HCT116 (cell line): ENCODE measurements around the gene MORF4L2. TPM values are rescaled to one million over a fixed set of nuclear protein-coding genes. Genes with fewer than 3 reads are reported as not detected.

Experiments used
- ATAC-seq: fragments of 200-7000 bp; cut with Tn5 transposase; 2 replicates; pipeline ENCODE4 v1.9.1; 2020; ENCODE audit warnings: mild to moderate bottlenecking, moderate library complexity
- BruUV-seq: library from RNA; stranded (reverse); fragments of 400-500 nt; replicated peaks from 2 replicates; lab custom pipeline; 2021; lab: Mats Ljungman, UMichigan
- CTCF ChIA-PET: fragments of 300-600 bp; sonication (Branson Sonifier 250); formaldehyde crosslinking; loops from one replicate; lab custom pipeline; 2021; ENCODE audit warnings: antibody characterized with exemption; lab: Charles Lee
- POLR2A ChIA-PET: fragments of 300-600, 350-600 bp; sonication (Branson Sonifier 250); formaldehyde crosslinking; loops from one replicate; lab custom pipeline; 2021; ENCODE audit warnings: antibody characterized with exemption; lab: Charles Lee
- RAD21 ChIA-PET, 2 experiments: fragments of 300-600 bp; sonication (Branson Sonifier 250); formaldehyde crosslinking; loops; one replicate each; lab custom pipeline; 2023; ENCODE audit warnings: low total read pairs in 2 of 2; ENCODE audit not compliant: uncharacterized antibody in 2 of 2, unreplicated experiment in 2 of 2, low non-redundant PET in 1 of 2; lab: Charles Lee
- DNase-seq: peaks from one replicate; pipeline ENCODE4 v3.0.0-alpha.2; 2010; ENCODE audit warnings: low read depth, low spot score
- H2AFZ ChIP-seq: fragments of 200-600 bp; shearing (Covaris generic), sonication (generic); 2 replicates; pipeline ENCODE4 v1.6.1; 2017; ENCODE audit warnings: low read depth, mixed run types, mixed read lengths, antibody characterized with exemption, low read length; ENCODE audit not compliant: poor library complexity, severe bottlenecking
- H3K27ac ChIP-seq: 2 replicates; pipeline ENCODE4 v1.5.1; 2012; ENCODE audit warnings: low read depth, low read length
- H3K27me3 ChIP-seq: fragments of 200-600 bp; sonication (generic); 2 replicates; pipeline ENCODE4 v1.6.1; 2016; ENCODE audit warnings: mixed run types, low read length, mixed read lengths; ENCODE audit not compliant: insufficient read depth
- H3K36me3 ChIP-seq, 2 experiments: fragments of 200-500 bp in 1 of 2; fragments of 200-600 bp in 1 of 2; sonication (Bioruptor generic) in 1 of 2; sonication (generic) in 1 of 2; 2 replicates each; pipeline versions ENCODE4 v1.5.1 to v1.6.1; 2014 to 2016; ENCODE audit warnings: low read length in 2 of 2, inconsistent platforms in 1 of 2, mixed read lengths in 1 of 2, mixed run types in 1 of 2; ENCODE audit not compliant: insufficient read depth in 2 of 2, control insufficient read depth in 1 of 2
- H3K4me1 ChIP-seq, 2 experiments: fragments of 200-600 bp in 1 of 2; sonication (generic) in 1 of 2; 2 replicates each; pipeline versions ENCODE4 v1.5.1 to v1.6.1; 2012 to 2017; ENCODE audit warnings: low read length in 2 of 2, inconsistent platforms in 1 of 2, mild to moderate bottlenecking in 1 of 2, mixed read lengths in 1 of 2, mixed run types in 1 of 2, moderate library complexity in 1 of 2; ENCODE audit not compliant: insufficient read depth in 2 of 2, control insufficient read depth in 1 of 2
- H3K4me2 ChIP-seq: fragments of 200-600 bp; sonication (generic); 2 replicates; pipeline ENCODE4 v1.6.1; 2017; ENCODE audit warnings: mixed run types, low read length, mixed read lengths
- H3K4me3 ChIP-seq, 2 experiments: fragments of 200-600 bp in 1 of 2; sonication (generic) in 1 of 2; replicated peaks in 1 of 2; 2 replicates each; pipeline ENCODE4 v1.5.1; 2011 to 2016; ENCODE audit warnings: low read length in 2 of 2, control low read depth in 1 of 2, low read depth in 1 of 2, mild to moderate bottlenecking in 1 of 2, mixed read lengths in 1 of 2, mixed run types in 1 of 2
- H3K79me2 ChIP-seq: fragments of 200-600 bp; sonication (generic); 2 replicates; pipeline ENCODE4 v1.6.1; 2017; ENCODE audit warnings: mild to moderate bottlenecking, mixed run types, low read length, moderate library complexity, mixed read lengths; ENCODE audit not compliant: insufficient read depth
- H3K9ac ChIP-seq: fragments of 200-600 bp; sonication (generic); 2 replicates; pipeline ENCODE4 v1.6.1; 2016; ENCODE audit warnings: low read length, mixed read lengths
- H3K9me2 ChIP-seq: fragments of 200-600 bp; sonication (generic), shearing (Covaris generic); 2 replicates; pipeline ENCODE4 v1.6.1; 2017; ENCODE audit warnings: mixed run types, mild to moderate bottlenecking, moderate library complexity; ENCODE audit not compliant: insufficient read depth
- H3K9me3 ChIP-seq, 2 experiments: fragments of 200-500 bp in 1 of 2; fragments of 200-600 bp in 1 of 2; sonication (Bioruptor generic) in 1 of 2; sonication (generic) in 1 of 2; 2 replicates each; pipeline ENCODE4 v1.6.1; 2014 to 2017; ENCODE audit warnings: low read length in 2 of 2, mixed read lengths in 2 of 2, inconsistent platforms in 1 of 2, low read depth in 1 of 2, mild to moderate bottlenecking in 1 of 2, mixed run types in 1 of 2, moderate library complexity in 1 of 2; ENCODE audit not compliant: control insufficient read depth in 1 of 2, insufficient read depth in 1 of 2
- H4K20me1 ChIP-seq: fragments of 200-600 bp; sonication (generic), shearing (Covaris generic); 2 replicates; pipeline ENCODE4 v1.6.1; 2017; ENCODE audit warnings: mixed run types, mild to moderate bottlenecking, moderate library complexity; ENCODE audit not compliant: insufficient read depth
- EZH2phosphoT487 ChIP-seq: fragments of 200-600 bp; IDR thresholded peaks from 2 replicates; pipeline ENCODE4 v1.6.1; 2018; ENCODE audit warnings: antibody characterized with exemption, borderline replicate concordance
- FOSL1 ChIP-seq: IDR thresholded peaks from 2 replicates; pipeline ENCODE4 v1.6.1; 2012; ENCODE audit warnings: low read depth
- RAD21 ChIP-seq: IDR thresholded peaks from 2 replicates; pipeline ENCODE4 v1.6.1; 2012; ENCODE audit warnings: low read depth, mild to moderate bottlenecking
- SIN3A ChIP-seq: IDR thresholded peaks from 2 replicates; pipeline ENCODE4 v1.6.1; 2012; ENCODE audit warnings: low read depth
- TCF7L2 ChIP-seq: IDR thresholded peaks from 2 replicates; pipeline ENCODE4 v1.7.0; 2011; ENCODE audit warnings: borderline replicate concordance, inconsistent platforms; ENCODE audit not compliant: insufficient read depth, insufficient read length; ENCODE audit errors: extremely low read depth
- YY1 ChIP-seq: IDR thresholded peaks from 2 replicates; pipeline ENCODE4 v1.6.1; 2011; ENCODE audit warnings: low read length, low read depth, moderate library complexity, mild to moderate bottlenecking; ENCODE audit not compliant: insufficient replicate concordance; ENCODE audit errors: extremely low read depth
- ZFX ChIP-seq: fragments of 450-650 bp; IDR thresholded peaks from 2 replicates; pipeline ENCODE4 v1.6.1; 2017
- intact Hi-C: fragments of 100-400 bp; cut with micrococcal nuclease; formaldehyde crosslinking; loops from 2 replicates; pipeline ENCODE4 v1.10.0; 2022
- total RNA-seq: library from RNA; stranded (reverse); gene quantifications from one replicate; pipeline ENCODE4 v1.2.1, GENCODE V29; 2021; ENCODE audit not compliant: unreplicated experiment
- TF ChIP-seq, protein P1 (sequence below): IDR thresholded peaks from 2 replicates; pipeline ENCODE4 v1.6.1; 2012
- TF ChIP-seq, protein P2 (sequence below): IDR thresholded peaks from 2 replicates; pipeline ENCODE4 v1.6.1; 2012; ENCODE audit warnings: low read depth

The MORF4L2 gene
- total RNA-seq, 1 experiment from 2014 or later, result 308 TPM

DNA sequence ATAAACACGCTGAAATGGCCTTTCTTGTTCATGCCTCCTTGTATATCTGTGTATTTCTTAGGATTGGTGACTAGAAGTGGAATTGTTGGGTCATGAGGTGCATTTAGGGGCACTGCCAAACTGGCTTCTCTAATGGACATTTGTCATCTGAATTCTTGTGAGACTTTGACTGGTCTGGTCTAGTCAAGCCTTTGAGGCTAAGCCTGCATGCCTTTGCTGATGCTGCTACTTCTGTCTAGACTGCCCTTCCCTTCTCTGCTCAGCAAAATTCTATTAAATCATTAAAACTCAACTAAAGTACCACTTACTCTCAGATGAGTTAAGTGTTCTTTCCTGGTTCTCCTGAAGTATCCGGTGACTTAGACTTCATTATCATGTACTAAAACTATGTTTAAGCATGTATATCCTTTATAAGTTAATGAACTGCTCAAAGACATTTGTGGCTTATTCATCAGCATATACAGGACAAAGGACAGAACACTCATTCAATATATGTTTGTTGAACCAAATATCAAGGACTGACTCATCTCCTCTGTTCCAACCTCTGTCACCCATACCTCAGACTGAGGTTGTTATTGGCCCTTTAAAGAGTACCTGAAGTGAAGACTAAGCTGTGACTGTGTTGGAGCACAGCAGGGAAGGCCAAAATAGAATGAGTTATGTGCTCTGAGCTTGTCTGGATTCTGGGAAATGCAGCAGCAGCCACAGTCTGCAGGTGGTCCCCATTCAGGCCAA is 48.7 kb downstream of the MORF4L2 start:
- H4K20me1 ChIP-seq, result no peaks in the 10 kb centered on the region
- TF ChIP-seq FOSL1 (0 out of 2 replicates have a peak, but pooled peaks have one; percentile 11), RAD21 (no peak)
- ATAC-seq (peak; percentile 84), DNase-seq (peak; percentile 55)
- no peaks in the 10 kb centered on the region for H3K79me2 ChIP-seq
- H3K9me2 ChIP-seq, result no peaks in the 10 kb centered on the region
- ChIA-PET CTCF (no interaction called here), RAD21 (no interaction called here), POLR2A (no interaction called here)
- H3K9ac ChIP-seq, result no peak overlapping the region
- no peaks in the 10 kb centered on the region for H3K27me3 ChIP-seq
- no peak overlapping the region for H2AFZ ChIP-seq
- no peaks in the 10 kb centered on the region for H3K36me3 ChIP-seq
- H3K4me1 ChIP-seq, result peaks cover 2 to 27% of the 10 kb centered on the region in 2 experiments; a peak in 3 of 4 replicates
- H3K4me3 ChIP-seq, result no peak overlapping the region
- intact Hi-C loops, result no loop called here
- H3K4me2 ChIP-seq, result peak overlapping the region; percentile 33
- no TSS peak for BruUV-seq
- H3K27ac ChIP-seq, result no peak overlapping the region
- no peaks in the 10 kb centered on the region for H3K9me3 ChIP-seq

DNA sequence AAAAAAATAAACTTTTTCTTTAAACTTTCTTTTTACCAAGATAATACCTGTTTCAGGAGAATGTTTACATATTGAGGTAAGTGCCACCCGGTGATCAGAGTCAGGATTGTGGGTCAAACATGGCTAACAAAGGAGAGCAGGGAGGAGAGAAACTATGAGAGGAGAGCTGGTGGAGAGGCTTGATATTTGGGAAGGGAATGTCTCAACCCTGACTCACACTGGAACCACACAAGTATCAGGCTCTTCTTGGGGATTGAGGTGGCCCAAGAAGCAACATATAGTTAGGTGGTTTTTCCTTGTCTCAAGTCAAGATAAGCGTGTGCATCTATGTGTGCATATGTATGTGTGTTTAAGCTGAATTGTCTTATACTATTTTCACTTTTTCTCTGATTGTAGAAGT is 51.1 kb downstream of the MORF4L2 start:
- TF ChIP-seq EZH2phosphoT487, result no peak
- TF ChIP-seq SIN3A, result no peak
- TF ChIP-seq, protein P1, sequence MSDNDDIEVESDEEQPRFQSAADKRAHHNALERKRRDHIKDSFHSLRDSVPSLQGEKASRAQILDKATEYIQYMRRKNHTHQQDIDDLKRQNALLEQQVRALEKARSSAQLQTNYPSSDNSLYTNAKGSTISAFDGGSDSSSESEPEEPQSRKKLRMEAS, result no peak
- no peak for TF ChIP-seq YY1
- TF ChIP-seq ZFX, result no peak
- TF ChIP-seq, protein P2, sequence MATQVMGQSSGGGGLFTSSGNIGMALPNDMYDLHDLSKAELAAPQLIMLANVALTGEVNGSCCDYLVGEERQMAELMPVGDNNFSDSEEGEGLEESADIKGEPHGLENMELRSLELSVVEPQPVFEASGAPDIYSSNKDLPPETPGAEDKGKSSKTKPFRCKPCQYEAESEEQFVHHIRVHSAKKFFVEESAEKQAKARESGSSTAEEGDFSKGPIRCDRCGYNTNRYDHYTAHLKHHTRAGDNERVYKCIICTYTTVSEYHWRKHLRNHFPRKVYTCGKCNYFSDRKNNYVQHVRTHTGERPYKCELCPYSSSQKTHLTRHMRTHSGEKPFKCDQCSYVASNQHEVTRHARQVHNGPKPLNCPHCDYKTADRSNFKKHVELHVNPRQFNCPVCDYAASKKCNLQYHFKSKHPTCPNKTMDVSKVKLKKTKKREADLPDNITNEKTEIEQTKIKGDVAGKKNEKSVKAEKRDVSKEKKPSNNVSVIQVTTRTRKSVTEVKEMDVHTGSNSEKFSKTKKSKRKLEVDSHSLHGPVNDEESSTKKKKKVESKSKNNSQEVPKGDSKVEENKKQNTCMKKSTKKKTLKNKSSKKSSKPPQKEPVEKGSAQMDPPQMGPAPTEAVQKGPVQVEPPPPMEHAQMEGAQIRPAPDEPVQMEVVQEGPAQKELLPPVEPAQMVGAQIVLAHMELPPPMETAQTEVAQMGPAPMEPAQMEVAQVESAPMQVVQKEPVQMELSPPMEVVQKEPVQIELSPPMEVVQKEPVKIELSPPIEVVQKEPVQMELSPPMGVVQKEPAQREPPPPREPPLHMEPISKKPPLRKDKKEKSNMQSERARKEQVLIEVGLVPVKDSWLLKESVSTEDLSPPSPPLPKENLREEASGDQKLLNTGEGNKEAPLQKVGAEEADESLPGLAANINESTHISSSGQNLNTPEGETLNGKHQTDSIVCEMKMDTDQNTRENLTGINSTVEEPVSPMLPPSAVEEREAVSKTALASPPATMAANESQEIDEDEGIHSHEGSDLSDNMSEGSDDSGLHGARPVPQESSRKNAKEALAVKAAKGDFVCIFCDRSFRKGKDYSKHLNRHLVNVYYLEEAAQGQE, result no peak
- TF ChIP-seq TCF7L2, result no peak
- H3K27ac ChIP-seq, result no peak overlapping the region
- ChIA-PET CTCF (no interaction called here), RAD21 (no interaction called here), POLR2A (no interaction called here)
- H3K9ac ChIP-seq, result no peak overlapping the region
- H2AFZ ChIP-seq, result no peak overlapping the region
- H3K4me1 ChIP-seq, result peaks cover 0 to 17% of the 10 kb centered on the region in 2 experiments; a peak in 2 of 4 replicates
- H3K79me2 ChIP-seq, result no peaks in the 10 kb centered on the region
- no peak for ATAC-seq
- no peak overlapping the region for H3K4me2 ChIP-seq
- H3K27me3 ChIP-seq, result no peaks in the 10 kb centered on the region
- no peaks in the 10 kb centered on the region for H3K36me3 ChIP-seq
- H4K20me1 ChIP-seq, result no peaks in the 10 kb centered on the region
- no peaks in the 10 kb centered on the region for H3K9me3 ChIP-seq
- no peak overlapping the region for H3K4me3 ChIP-seq
- H3K9me2 ChIP-seq, result no peaks in the 10 kb centered on the region
- DNase-seq, result no peak
- BruUV-seq, result no TSS peak
- intact Hi-C loops, result no loop called here
